SJSA1 (cell line): ENCODE results near the gene ADD3. TPM values are rescaled to one million over a fixed set of nuclear protein-coding genes. Genes with fewer than 3 reads are reported as not detected.
"Not testable (repeated sequence)": the region's sequence is repeated elsewhere in the genome, so short reads cannot be mapped to it uniquely, and the experiment has no call there.

Experiments used
- DNase-seq, 2 experiments: peaks; one replicate each; pipeline ENCODE4 v3.0.0-alpha.2; 2015 to 2020; ENCODE audit warnings: low spot score in 2 of 2, low read depth in 1 of 2
- H3K27ac ChIP-seq: fragments of 250-450 bp; sonication (Bioruptor Pico); 2 replicates; pipeline ENCODE4 v1.5.1; 2020; ENCODE audit warnings: mild to moderate bottlenecking, moderate library complexity
- H3K27me3 ChIP-seq: fragments of 250-450 bp; sonication (Bioruptor Pico); replicated peaks from 2 replicates; pipeline ENCODE4 v1.5.1; 2020; ENCODE audit warnings: mild to moderate bottlenecking, moderate library complexity
- H3K36me3 ChIP-seq: fragments of 250-450 bp; sonication (Bioruptor Pico); 2 replicates; pipeline ENCODE4 v1.5.1; 2020; ENCODE audit warnings: mild to moderate bottlenecking
- H3K4me1 ChIP-seq: fragments of 250-450 bp; sonication (Bioruptor Pico); replicated peaks from 2 replicates; pipeline ENCODE4 v1.6.1; 2021; ENCODE audit warnings: mild to moderate bottlenecking
- H3K4me3 ChIP-seq: fragments of 250-450 bp; sonication (Bioruptor Pico); 2 replicates; pipeline ENCODE4 v1.5.1; 2020; ENCODE audit warnings: mild to moderate bottlenecking
- H3K9me3 ChIP-seq: fragments of 250-450 bp; sonication (Bioruptor Pico); replicated peaks from 2 replicates; pipeline ENCODE4 v1.5.1; 2020; ENCODE audit warnings: mild to moderate bottlenecking
- total RNA-seq: library from RNA; depleted of rRNA; stranded (reverse); fragments of >200 nt; shearing (Covaris generic); gene quantifications from 2 replicates; pipeline ENCODE4 v1.2.3, GENCODE V29; 2014

ADD3 gene
- total RNA-seq, 1 experiment from 2014 or later = 303 TPM

GRCh38 chr10:109971634-109972033, 36.1 kb upstream of the ADD3 start:
- Histone ChIP-seq H3K36me3 (no peaks in the 10 kb centered on the region), H3K27ac (no peak overlapping the region), H3K4me1 (peaks cover 17% of the 10 kb centered on the region), H3K4me3 (no peak overlapping the region), H3K9me3 (no peaks in the 10 kb centered on the region), H3K27me3 (no peaks in the 10 kb centered on the region)
- DNase-seq = no peak

DNA sequence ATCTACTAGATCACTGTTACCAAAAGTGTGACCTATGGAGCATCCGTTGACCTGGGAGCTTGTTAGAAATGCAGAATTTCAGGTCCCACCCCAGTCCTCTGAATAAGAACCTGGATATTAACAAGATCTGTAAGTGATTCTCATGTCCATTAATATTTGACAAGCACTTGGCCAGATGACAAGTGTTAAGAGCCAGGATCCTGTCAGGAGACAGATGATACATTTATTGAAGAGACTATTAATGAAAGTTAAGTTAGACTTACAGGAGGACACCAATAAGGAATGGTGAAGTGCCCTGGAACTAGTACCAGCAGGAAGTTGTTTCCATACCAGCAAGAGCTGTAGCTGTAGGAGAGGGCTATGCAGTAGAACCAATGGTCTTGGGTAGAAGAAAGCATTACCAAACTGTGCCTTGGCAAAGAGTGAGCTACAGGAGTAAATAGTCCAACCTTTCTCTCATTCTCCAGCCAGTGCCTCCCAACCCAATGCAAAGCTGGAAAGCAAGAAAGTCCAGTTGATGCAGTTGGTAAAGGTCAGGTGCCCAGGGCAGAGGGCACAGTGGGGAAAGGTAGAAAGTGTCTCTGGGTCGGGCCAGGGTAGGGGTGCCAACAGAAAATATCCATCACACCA, 35.3 kb upstream of the ADD3 start:
- Histone ChIP-seq H3K27ac (no peak overlapping the region), H3K4me3 (no peak overlapping the region), H3K36me3 (no peaks in the 10 kb centered on the region), H3K27me3 (no peaks in the 10 kb centered on the region), H3K9me3 (no peaks in the 10 kb centered on the region), H3K4me1 (peaks cover 17% of the 10 kb centered on the region)
- no peak for DNase-seq

DNA sequence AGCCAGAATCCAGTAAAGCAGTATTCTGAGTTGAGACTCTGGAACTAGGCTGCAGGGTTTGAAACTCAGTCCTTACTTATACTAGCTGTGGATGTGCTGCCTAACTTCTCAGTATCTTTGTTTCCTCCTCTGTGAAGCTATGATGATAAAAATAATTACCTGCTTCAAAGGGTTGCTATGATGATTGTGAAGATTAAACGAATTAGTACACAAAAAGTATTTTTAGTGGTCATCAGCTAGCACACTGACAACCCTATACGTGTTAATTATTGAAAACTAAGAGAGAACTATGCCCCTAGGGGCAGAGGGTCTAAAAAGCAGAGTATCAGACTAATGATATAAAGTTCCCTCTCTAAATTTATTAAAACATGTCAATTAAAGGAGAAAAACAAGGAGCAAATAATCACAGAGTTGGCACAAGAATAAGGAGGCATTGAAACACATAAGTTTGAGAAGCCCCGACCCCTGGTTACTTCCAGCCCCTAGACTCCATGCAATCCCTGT, 34.4 kb upstream of the ADD3 start:
- Histone ChIP-seq H3K4me1 (peaks cover 17% of the 10 kb centered on the region), H3K36me3 (no peaks in the 10 kb centered on the region), H3K4me3 (no peak overlapping the region), H3K27ac (no peak overlapping the region), H3K9me3 (no peaks in the 10 kb centered on the region), H3K27me3 (no peaks in the 10 kb centered on the region)
- no peak for DNase-seq

DNA sequence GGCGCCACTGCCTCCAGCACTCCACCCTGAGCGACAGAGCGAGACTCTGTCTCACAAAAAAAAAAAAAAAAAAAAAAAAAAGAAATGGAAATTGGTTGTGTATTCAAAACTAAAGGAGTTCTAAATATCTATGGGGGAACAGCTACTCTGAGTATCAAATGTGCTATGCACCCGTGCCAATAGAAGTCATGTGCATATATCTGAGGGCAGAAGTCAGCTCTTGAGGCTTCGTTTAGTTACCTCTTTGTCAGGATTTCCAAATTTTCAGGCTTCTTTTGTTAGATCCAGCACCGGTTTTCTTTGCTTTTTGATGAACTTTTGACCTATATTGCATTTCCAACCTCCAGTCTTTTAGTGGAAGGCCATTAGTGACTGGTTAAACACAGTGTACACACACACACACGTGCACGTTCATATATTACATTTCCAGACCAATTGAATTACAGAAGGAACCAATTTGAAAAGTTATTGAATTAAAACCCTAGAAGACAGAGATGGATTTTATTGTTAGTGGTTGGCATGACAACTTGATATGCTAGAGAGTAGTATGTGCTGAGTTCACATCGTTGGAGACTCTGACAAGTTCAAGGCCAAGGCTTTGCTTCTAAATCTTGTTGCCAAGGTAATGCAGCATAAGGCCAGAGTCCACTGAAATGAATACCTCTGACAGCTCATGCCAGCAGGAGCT, 33.1 kb upstream of the ADD3 start:
- H3K36me3 ChIP-seq = no peaks in the 10 kb centered on the region
- no peak overlapping the region for H3K4me3 ChIP-seq
- DNase-seq = no peak
- H3K27me3 ChIP-seq = no peaks in the 10 kb centered on the region
- peaks cover 26% of the 10 kb centered on the region for H3K4me1 ChIP-seq
- H3K27ac ChIP-seq = no peak overlapping the region
- no peaks in the 10 kb centered on the region for H3K9me3 ChIP-seq

DNA sequence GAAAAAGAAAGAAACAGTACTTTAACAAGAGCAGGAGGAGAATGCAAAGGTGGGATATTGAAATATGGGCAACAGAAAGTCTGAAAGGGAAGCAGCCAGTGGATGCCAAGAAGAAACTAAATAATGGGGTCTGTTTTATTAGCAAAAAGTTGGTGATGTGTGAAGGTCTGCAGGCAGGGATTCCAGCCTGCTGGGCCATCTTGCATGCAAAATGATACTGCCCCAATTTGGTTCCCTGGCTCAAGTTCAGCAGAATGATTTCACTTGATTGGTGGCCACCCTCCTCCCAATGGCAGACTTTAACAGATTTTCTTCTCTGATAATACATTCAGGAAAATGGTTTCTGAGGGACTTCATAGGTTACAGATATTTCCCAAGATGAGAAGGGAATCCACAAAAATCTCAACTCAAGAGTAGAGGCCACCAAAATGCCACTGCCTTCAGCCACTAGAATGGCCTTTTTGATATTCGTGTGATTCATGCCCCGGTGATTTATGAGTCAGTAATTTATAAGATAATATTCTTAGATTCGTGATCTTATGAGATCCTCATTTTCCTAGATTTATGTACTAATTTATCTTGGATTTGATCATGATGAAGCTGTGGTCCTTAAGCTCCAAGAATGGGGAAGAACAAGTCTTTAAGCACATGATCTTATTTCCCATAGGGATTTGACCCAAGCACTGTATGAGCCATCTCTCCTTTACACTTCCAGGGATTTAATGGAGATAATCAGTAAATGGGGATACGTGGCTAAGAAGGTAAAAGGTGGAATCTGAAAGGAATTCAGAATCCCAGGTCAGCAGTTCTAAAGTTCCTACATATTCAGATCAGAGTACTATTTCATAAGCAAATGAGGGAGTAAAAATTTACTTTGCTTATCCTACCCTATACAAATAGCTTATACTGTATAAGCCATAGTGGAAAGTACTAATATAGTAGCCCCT, 32.3 kb upstream of the ADD3 start:
- H3K9me3 ChIP-seq = no peaks in the 10 kb centered on the region
- no peak overlapping the region for H3K4me3 ChIP-seq
- H3K27ac ChIP-seq = no peak overlapping the region
- DNase-seq = no peak
- no peaks in the 10 kb centered on the region for H3K36me3 ChIP-seq
- no peaks in the 10 kb centered on the region for H3K27me3 ChIP-seq
- H3K4me1 ChIP-seq = peaks cover 26% of the 10 kb centered on the region

GRCh38 chr10:109976681-109977080, 31.1 kb upstream of the ADD3 start:
- DNase-seq = no peak
- H3K9me3 ChIP-seq = no peaks in the 10 kb centered on the region
- peaks cover 26% of the 10 kb centered on the region for H3K4me1 ChIP-seq
- no peaks in the 10 kb centered on the region for H3K27me3 ChIP-seq
- no peak overlapping the region for H3K4me3 ChIP-seq
- no peaks in the 10 kb centered on the region for H3K36me3 ChIP-seq
- H3K27ac ChIP-seq = no peak overlapping the region

DNA sequence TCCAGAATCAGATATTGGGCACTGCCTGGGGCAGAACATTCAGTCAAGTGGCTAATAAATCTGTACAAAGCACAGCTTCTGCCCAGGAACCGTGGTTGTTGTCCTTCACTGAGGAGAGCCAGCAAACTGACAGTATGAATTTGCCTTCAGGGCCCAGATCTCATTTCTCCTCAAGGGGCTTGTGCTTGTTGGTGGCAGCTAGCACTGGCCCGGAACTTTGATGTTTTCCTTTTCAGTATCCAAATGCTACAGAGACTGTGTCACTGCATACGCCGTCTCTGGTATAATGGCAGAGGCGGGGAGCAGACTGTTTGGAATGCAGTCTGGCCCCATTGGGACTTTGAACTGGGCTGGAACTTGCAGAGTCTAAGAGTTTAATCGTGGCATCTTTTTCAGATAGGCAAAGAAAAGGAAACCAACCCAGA, 30.4 kb upstream of the ADD3 start:
- Histone ChIP-seq H3K4me3 (no peak overlapping the region), H3K4me1 (peaks cover 26% of the 10 kb centered on the region), H3K27ac (peak overlapping the region; percentile 62), H3K36me3 (no peaks in the 10 kb centered on the region), H3K9me3 (no peaks in the 10 kb centered on the region), H3K27me3 (no peaks in the 10 kb centered on the region)
- DNase-seq = peak; percentile 63 to 72

GRCh38 chr10:109978481-109978880, 29.3 kb upstream of the ADD3 start:
- Histone ChIP-seq H3K9me3 (no peaks in the 10 kb centered on the region), H3K27ac (peak overlapping the region; percentile 62), H3K36me3 (no peaks in the 10 kb centered on the region), H3K27me3 (no peaks in the 10 kb centered on the region), H3K4me3 (no peak overlapping the region), H3K4me1 (peaks cover 26% of the 10 kb centered on the region)
- peak; percentile 74 to 84 for DNase-seq

GRCh38 chr10:109979215-109979614, 28.6 kb upstream of the ADD3 start:
- no peaks in the 10 kb centered on the region for H3K36me3 ChIP-seq
- H3K9me3 ChIP-seq = no peaks in the 10 kb centered on the region
- H3K4me3 ChIP-seq = no peak overlapping the region
- no peaks in the 10 kb centered on the region for H3K27me3 ChIP-seq
- no peak for DNase-seq
- peak overlapping the region; percentile 62 for H3K27ac ChIP-seq
- peaks cover 26% of the 10 kb centered on the region for H3K4me1 ChIP-seq

DNA sequence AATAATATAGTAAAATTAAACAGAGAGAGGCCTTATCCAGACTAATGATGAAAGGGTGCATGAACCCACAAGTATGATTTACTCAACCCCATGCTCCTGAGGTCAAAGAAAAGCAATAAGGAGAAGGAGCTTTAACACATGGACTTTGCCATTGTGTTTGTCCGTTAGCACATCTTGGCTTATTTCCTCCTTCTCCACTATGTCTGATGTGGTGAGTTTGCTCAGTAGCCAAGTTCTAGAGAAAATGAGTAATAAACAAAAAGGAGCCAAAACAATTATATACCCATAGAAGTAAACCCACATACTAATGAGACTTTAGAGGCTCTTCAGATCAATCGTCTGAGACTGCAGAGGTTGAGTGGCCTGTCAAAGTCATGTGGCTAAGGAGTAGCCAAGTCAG, 26.1 kb upstream of the ADD3 start:
- DNase-seq = no peak
- H3K4me3 ChIP-seq = no peak overlapping the region
- no peak overlapping the region for H3K27ac ChIP-seq
- no peaks in the 10 kb centered on the region for H3K9me3 ChIP-seq
- H3K36me3 ChIP-seq = no peaks in the 10 kb centered on the region
- peaks cover 29% of the 10 kb centered on the region for H3K4me1 ChIP-seq
- H3K27me3 ChIP-seq = no peaks in the 10 kb centered on the region

- Histone ChIP-seq H3K9me3 (no peaks in the 10 kb centered on the region), H3K4me3 (no peak overlapping the region)
- no peak for DNase-seq
Measured at GRCh38 chr10:109982123-109982522, 25.7 kb upstream of the ADD3 start.

DNA sequence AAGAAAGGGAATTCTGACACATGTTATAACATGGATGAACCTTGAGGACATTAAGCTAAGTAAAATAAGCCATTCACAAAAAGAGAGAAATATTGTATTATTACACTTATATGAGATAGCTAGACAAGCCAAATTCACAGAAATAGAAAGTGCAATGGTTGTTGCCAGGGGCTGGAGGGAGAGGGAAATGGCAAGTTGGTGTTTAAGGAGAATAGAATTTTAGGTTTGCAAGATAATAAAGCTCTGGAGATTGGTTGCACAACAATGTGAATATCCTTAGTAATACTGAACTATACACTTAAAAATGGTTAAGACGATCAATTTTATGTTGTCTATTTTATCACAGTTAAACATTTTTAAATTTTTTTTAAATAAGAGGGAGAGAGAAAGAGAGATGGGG, 25.0 kb upstream of the ADD3 start:
- Histone ChIP-seq H3K4me3 (no peak overlapping the region), H3K4me1 (peaks cover 28% of the 10 kb centered on the region), H3K36me3 (no peaks in the 10 kb centered on the region), H3K9me3 (no peaks in the 10 kb centered on the region), H3K27ac (no peak overlapping the region), H3K27me3 (no peaks in the 10 kb centered on the region)
- DNase-seq = no peak

More at GRCh38 chr10:109982123-109982522, 25.7 kb upstream of the ADD3 start:
- H3K27ac ChIP-seq = no peak overlapping the region
- H3K4me1 ChIP-seq = peaks cover 29% of the 10 kb centered on the region
- no peaks in the 10 kb centered on the region for H3K27me3 ChIP-seq
- H3K36me3 ChIP-seq = no peaks in the 10 kb centered on the region

GRCh38 chr10:109984013-109984412, 23.8 kb upstream of the ADD3 start:
- no peaks in the 10 kb centered on the region for H3K36me3 ChIP-seq
- H3K27me3 ChIP-seq = no peaks in the 10 kb centered on the region
- H3K27ac ChIP-seq = no peak overlapping the region
- no peak overlapping the region for H3K4me3 ChIP-seq
- H3K9me3 ChIP-seq = no peaks in the 10 kb centered on the region
- no peak for DNase-seq
- H3K4me1 ChIP-seq = peaks cover 29% of the 10 kb centered on the region

GRCh38 chr10:109985768-109986167, 22.0 kb upstream of the ADD3 start:
- not testable (repeated sequence) for H3K27ac ChIP-seq, H3K4me3 ChIP-seq, H3K36me3 ChIP-seq, H3K27me3 ChIP-seq, H3K9me3 ChIP-seq, DNase-seq
- peaks cover 26% of the 10 kb centered on the region for H3K4me1 ChIP-seq
